CD4-positive, alpha-beta T cell treated with Interleukin-6 for 4 hours (primary cell): ENCODE data around the gene FBXO5.
"Not testable (repeated sequence)": the region's sequence is repeated elsewhere in the genome, so short reads cannot be mapped to it uniquely, and the experiment has no call there.

Source experiments
- DNase-seq: peaks from one replicate; pipeline ENCODE4 v3.0.0-alpha.2; 2020; ENCODE audit warnings: mixed read lengths

The FBXO5 gene

GRCh38 chr6:152982904-152983636 is at the start of gene FBXO5:
TSS of gene FBXO5 (minus strand) at chr6:152983041. CDS start at chr6:152982959, 82 bp downstream.
- DNase-seq = peak; percentile 98

DNA sequence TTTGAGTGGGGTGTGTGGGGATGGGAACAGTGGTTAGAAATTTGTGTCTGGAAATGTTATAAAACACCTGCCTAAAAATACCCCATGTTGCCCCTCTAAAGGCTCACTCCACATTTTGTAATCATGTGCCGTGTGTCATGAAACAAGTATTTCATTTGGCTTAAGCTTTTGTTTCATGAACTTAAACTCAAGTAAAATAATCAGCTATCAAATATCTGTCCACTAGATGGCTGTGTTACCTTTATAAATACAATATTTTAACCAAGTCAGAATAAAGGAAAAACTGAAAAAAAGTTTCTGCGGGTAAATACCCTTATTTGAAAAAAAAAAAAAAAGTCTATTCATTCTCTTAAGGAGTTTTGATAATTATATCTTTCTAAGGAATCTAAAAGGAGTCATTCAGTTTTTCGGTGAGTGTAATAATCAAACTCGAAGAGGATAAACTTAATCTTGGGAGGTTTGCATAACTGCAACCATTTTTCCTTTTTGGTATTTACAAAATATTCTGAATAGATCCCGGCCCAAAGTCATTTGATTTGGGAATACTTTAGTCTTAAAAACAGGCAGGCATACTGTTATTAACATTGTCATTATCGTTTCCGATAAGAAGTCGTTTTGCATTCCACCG is 49.5 kb upstream of the FBXO5 start:
- no peak for DNase-seq

- DNase-seq = no peak
These were observed 48.6 kb upstream of the FBXO5 start for GRCh38 chr6:153031335-153031955.

DNA sequence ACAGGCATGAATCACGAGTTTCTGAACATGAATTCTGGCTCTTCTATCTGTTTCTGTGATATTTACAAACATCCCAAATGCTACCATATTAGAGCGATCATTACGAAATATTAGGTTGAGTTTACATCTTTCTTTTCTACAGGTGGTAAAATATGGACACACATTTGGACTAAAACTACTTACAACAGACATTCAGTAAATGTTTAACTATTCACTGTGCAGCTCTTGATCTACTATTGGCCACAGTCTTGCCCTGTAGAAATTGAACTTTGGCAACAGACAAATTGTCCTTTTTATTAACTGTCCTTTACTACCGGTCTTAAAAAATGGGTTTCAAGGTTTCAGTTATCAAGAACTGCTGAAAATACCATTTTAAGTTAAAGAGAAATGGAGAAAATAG is 46.1 kb upstream of the FBXO5 start:
- DNase-seq = no peak

DNA sequence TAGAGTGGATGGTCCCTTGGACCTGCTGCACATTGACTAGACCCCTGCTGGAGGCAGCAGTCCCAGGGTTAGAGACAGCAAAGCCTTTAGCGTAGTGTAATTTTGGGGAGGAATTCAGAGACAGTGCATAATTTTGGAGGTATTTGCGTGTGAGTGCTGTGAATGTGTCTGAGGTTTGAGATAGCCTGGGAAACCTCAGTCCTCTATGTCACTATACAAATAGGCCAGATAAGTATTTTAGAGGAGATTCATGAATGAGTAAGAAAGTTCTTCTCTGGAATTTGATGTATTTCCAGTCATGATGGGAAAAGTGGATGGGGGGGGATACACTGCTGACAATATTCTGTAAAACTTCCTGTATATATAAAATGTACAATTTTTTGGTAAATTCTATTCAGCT is 45.4 kb upstream of the FBXO5 start:
- DNase-seq = no peak

GRCh38 chr6:153027480-153027879 is 44.6 kb upstream of the FBXO5 start:
- no peak for DNase-seq

DNA sequence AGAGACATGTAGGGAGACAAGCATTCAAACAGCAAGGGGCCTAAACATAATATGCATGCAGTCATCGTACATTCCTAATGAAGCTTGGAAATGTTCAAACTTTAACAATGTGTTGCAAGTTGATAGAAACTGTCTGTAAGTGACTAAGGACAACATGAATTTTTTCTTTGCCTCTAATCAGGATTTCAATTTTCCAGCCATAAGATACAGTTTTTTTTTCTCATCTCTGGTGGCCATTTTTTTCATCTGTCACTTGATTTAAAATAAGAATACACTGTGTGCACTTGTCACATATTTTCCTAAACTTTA is 41.8 kb upstream of the FBXO5 start:
- no peak for DNase-seq

- peak; percentile 51 for DNase-seq
These were observed 41.3 kb upstream of the FBXO5 start for GRCh38 chr6:153023977-153024708.

GRCh38 chr6:153018355-153018754 is 35.5 kb upstream of the FBXO5 start:
- no peak for DNase-seq

DNA sequence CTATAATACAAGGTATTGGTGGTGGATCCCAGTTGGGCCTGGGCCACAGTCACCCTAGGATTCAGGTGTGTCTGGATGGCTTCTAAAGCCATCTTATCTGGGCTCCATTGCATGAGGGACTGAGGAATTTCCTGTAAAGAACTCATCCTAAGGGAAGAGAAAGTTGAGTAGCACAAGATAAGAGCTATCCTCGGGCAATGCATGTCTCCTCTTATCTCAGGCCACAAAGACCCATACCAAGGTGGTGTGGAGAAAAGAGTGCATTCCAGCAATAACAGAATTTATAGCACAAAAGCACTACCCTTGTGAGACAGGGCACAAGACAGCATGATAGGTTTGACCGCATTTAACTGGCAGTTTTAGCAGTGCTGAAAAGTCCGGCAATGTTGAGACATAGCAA is 34.0 kb upstream of the FBXO5 start:
- no peak for DNase-seq

- DNase-seq = no peak
These were observed 32.3 kb upstream of the FBXO5 start for GRCh38 chr6:153015094-153015640.

DNA sequence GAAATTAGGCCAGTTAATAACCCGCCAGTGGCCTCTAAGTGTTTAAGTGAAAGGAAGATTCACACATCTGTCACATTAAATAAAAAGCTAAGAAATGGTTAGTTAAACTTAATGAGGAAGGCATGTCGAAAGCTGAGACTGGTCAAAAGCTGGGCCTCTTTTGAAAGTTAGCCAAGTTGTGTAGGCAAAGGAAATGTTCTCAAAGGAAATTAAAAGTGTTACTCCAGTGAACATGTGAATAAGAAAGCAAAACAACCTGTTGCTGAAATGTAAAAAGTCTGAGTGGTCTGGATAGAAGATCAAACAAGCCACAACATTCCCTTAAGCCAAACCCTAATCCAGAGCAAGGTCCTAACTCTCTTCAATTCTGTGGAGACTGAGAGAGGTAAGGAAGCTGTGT is 30.6 kb upstream of the FBXO5 start:
- DNase-seq = no peak

DNA sequence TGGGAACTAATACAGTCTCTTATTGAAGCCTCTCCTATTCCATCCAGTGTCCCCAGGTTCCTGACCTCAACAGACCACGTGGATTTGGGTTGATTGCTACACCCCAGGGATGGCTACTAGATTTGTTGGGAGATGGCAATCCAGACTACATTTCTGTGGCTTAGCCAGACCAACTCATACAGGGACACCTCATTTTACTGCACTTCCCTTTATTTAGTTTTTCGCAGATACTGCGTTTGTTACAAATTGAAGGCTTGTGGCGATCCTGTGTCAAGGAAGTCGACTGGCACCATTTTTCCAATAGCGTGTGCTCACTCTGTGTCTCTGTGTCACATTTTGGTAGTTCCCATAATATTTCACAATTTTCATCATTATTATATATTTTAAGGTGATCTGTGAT is 30.0 kb upstream of the FBXO5 start:
- DNase-seq = no peak

GRCh38 chr6:153003366-153003690 is 20.5 kb upstream of the FBXO5 start:
- DNase-seq = no peak

DNA sequence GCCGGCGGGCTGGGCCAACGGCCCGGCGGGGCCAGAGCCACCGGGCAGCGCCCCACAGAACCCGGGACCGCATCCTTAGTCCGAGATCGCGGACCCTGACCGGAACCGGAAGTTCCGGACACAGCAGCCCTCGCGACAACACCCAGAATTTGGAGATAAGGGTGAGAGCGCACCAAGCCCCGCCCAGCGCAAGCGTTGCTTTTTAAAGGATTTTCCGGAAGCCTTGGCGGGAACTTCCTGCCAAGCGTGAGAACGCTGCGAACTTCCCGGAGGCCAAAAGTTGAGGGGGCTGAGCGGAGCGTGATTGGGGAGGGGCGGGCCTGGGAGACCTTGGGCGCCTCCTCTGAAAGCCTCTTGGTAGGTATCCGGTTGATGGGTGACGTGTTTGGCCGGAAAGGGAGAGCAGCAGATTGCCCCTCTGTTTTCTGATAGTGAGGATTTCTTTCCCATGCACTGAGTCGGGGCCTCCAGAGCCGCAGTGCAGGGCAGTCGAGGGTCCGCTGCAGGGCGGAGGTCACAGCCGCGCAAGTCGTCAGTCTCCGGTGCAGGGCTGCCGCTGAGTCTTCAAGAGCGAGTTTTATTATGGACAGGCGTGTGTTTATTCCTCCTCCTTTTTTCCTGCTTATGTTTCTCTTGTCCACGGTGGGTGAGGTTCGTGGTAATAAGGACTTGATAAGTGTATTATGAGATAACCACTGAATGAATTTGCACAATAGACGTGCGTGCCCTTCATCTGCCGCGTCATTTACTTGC is 19.9 kb upstream of the FBXO5 start, which contains the start of gene MTRF1L:
TSS of gene MTRF1L (minus strand) at position 97 of the 753 bp plus-strand sequence. CDS start at position 73, 24 bp downstream.
- peak; percentile 89 for DNase-seq

GRCh38 chr6:153001767-153002612 is 19.1 kb upstream of the FBXO5 start:
- DNase-seq = peak; percentile 3

- DNase-seq = not testable (repeated sequence)
These were observed 17.9 kb upstream of the FBXO5 start for GRCh38 chr6:153000790-153001189.

GRCh38 chr6:153000243-153000642 is 17.4 kb upstream of the FBXO5 start:
- no peak for DNase-seq

GRCh38 chr6:152999538-152999937 is 16.7 kb upstream of the FBXO5 start:
- DNase-seq = not testable (repeated sequence)

DNA sequence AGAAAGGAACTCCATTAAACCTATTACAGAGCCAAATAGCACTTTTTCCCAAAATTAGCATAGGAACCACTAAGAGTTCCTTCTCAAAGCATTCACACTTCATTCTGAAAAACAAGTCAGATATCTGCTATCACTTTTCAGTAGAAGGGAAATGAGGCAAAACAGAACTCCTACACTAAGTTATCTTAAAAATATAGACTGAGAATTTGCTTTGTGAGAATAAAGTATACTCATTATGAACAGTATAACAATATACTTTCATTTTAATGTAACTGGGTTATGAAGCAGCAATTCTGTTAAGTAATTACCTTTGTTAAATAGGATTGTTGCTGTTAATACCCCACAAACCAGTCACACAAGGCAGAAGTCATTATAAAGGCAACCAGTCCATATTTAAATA is 11.0 kb upstream of the FBXO5 start:
- DNase-seq = no peak

DNA sequence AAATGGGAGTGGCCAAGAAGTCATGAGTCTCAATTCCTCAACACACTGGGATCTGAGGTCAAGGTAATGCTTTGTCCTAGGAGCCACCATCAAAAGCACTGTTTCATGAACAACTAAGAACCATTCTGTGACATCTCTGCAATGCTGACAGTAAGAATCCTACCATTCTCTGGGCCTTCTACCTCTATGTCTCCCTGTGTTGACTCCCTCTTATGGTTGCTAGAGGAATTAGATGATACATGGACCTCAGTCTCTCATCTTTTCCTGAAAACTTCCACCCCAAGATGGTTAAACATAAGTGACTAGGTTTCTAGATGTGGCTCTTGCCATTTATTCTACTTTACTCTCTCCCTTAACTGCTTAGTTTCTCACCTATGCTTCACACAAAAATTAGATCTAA is 10.6 kb upstream of the FBXO5 start:
- no peak for DNase-seq

- no peak for DNase-seq
These were observed 4.1 kb upstream of the FBXO5 start for GRCh38 chr6:152986978-152987377.
